ENCODE measurements around the gene MEIOSIN. TPM values are rescaled to one million over a fixed set of nuclear protein-coding genes. Genes with fewer than 3 reads are reported as not detected.

MEIOSIN gene
- total and polyA plus RNA-seq, 2 of the 4 experiments (the other 2 are of a cell fraction), result not detected

GRCh38 chr19:45773384-45773783 lies 40.1 kb downstream of the MEIOSIN start:
- in situ Hi-C loops (cut with MboI; ENCODE audit: low sequenced_read_pairs), result no loop called here

More at GRCh38 chr19:45773384-45773783, 40.1 kb downstream of the MEIOSIN start:
- dilution Hi-C loops (cut with HindIII; ENCODE audit: low sequenced_read_pairs, unreplicated experiment), result no loop called here
- no peaks in the 10 kb centered on the region; the same call in 1 of the 2 replicates for H3K9me1 ChIP-seq (ENCODE audit: insufficient read depth, low read length)
- DNase-seq (no peak), ATAC-seq (ENCODE audit: low read depth) (no peak)
- no peak overlapping the region for H2AK5ac ChIP-seq (ENCODE audit: low read depth, low read length)
- H4K8ac ChIP-seq (ENCODE audit: low read depth in 2 of 2, low read length in 2 of 2), result no peak overlapping the region
- no peak overlapping the region for H2BK20ac ChIP-seq (ENCODE audit: low read depth, low read length)
- H3K4me1 ChIP-seq (ENCODE audit: control insufficient read depth, insufficient read depth, low read length), result no peaks in the 10 kb centered on the region
- no peaks in the 10 kb centered on the region for H3K9me3 ChIP-seq (ENCODE audit: control insufficient read depth, insufficient read depth, low read length)
- peak overlapping the region; percentile 42 for H2AK9ac ChIP-seq (replicated peaks; ENCODE audit: low read depth, low read length, poor library complexity)
- POLR2A ChIA-PET (ENCODE audit: unreplicated experiment), result interaction anchor here (1.2 kb wide), 1 partner anchor 9 kb away, joined by 3 read pairs; the partner anchor contains the start of gene DMPK
- H2AFZ ChIP-seq (replicated peaks; ENCODE audit: low read length, poor library complexity), result no peak overlapping the region
- no peak overlapping the region for H3K18ac ChIP-seq (ENCODE audit: low read depth, low read length)
- H2BK15ac ChIP-seq (ENCODE audit: low read depth, low read length), result no peak overlapping the region
- no peaks in the 10 kb centered on the region for H3K27me3 ChIP-seq (ENCODE audit: control insufficient read depth, insufficient read depth, low read length)
- intact Hi-C loops (cut with micrococcal nuclease), result no loop called here
- no CpG with 5 or more reads among the region's 2 CpGs for WGBS, 2 experiments (ENCODE audit: extremely low coverage in 2 of 2, insufficient read length in 1 of 2)
- no peak overlapping the region for H4K5ac ChIP-seq (ENCODE audit: low read depth, low read length)
- peaks cover 31% of the 10 kb centered on the region for H3K36me3 ChIP-seq (ENCODE audit: control insufficient read depth, insufficient read depth, low read length)
- H3K27ac ChIP-seq (ENCODE audit: insufficient read depth, low read length), result no peak overlapping the region
- H3K4me3 ChIP-seq (ENCODE audit: insufficient read depth, low read depth, low read length), result no peak overlapping the region
- TF ChIP-seq, protein P1, sequence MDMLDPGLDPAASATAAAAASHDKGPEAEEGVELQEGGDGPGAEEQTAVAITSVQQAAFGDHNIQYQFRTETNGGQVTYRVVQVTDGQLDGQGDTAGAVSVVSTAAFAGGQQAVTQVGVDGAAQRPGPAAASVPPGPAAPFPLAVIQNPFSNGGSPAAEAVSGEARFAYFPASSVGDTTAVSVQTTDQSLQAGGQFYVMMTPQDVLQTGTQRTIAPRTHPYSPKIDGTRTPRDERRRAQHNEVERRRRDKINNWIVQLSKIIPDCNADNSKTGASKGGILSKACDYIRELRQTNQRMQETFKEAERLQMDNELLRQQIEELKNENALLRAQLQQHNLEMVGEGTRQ (IDR thresholded peaks at IDR 0.05; ENCODE audit: low read depth, low read length), result no peak
- TF ChIP-seq BHLHE40 (IDR thresholded peaks at IDR 0.05; ENCODE audit: low read depth, low read length) (no peak), POLR2A (IDR thresholded peaks at IDR 0.05; ENCODE audit: low read depth, low read length) (no peak), RFX5 (IDR thresholded peaks at IDR 0.05; ENCODE audit: low read depth, low read length) (no peak), NFE2L2 (IDR thresholded peaks at IDR 0.05; ENCODE audit: low read depth, low read length) (no peak), RAD21 (IDR thresholded peaks at IDR 0.05; ENCODE audit: low read length) (no peak), SMC3 (IDR thresholded peaks at IDR 0.05; ENCODE audit: low read depth, low read length) (no peak), RCOR1 (IDR thresholded peaks at IDR 0.05; ENCODE audit: insufficient replicate concordance, low read length) (no peak), CEBPB (IDR thresholded peaks at IDR 0.05; ENCODE audit: low read depth, low read length) (no peak), MAZ (IDR thresholded peaks at IDR 0.05; ENCODE audit: borderline replicate concordance, low read depth, low read length) (no peak), FOS (IDR thresholded peaks at IDR 0.05; ENCODE audit: low read depth, low read length) (no peak), MXI1 (IDR thresholded peaks at IDR 0.05; ENCODE audit: borderline replicate concordance, low read depth, low read length) (no peak), CHD1 (IDR thresholded peaks at IDR 0.05; ENCODE audit: low read depth, low read length) (no peak), MAFK (IDR thresholded peaks at IDR 0.05; ENCODE audit: low read depth, low read length) (no peak), ELK1 (IDR thresholded peaks at IDR 0.05; ENCODE audit: borderline replicate concordance, low read depth, low read length) (no peak)
- TF ChIP-seq, protein P2, sequence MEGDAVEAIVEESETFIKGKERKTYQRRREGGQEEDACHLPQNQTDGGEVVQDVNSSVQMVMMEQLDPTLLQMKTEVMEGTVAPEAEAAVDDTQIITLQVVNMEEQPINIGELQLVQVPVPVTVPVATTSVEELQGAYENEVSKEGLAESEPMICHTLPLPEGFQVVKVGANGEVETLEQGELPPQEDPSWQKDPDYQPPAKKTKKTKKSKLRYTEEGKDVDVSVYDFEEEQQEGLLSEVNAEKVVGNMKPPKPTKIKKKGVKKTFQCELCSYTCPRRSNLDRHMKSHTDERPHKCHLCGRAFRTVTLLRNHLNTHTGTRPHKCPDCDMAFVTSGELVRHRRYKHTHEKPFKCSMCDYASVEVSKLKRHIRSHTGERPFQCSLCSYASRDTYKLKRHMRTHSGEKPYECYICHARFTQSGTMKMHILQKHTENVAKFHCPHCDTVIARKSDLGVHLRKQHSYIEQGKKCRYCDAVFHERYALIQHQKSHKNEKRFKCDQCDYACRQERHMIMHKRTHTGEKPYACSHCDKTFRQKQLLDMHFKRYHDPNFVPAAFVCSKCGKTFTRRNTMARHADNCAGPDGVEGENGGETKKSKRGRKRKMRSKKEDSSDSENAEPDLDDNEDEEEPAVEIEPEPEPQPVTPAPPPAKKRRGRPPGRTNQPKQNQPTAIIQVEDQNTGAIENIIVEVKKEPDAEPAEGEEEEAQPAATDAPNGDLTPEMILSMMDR (conservative IDR thresholded peaks at IDR 0.05; ENCODE audit: low read depth, low read length), result no peak
- BruUV-seq (replicated peaks), result no TSS peak
- CTCF ChIA-PET, result interaction anchor here (0.6 kb wide), 1 partner anchor 29 kb away, joined by 6 read pairs; no protein-coding TSS in a partner anchor
- H3K4me2 ChIP-seq (ENCODE audit: low read depth, low read length), result no peak overlapping the region
- H3K14ac ChIP-seq (replicated peaks; ENCODE audit: low read depth, low read length), result no peak overlapping the region
- H4K20me1 ChIP-seq (ENCODE audit: insufficient read depth, low read length), result peaks cover 18% of the 10 kb centered on the region
- no peak overlapping the region for H3K56ac ChIP-seq (ENCODE audit: extremely low read depth, insufficient read depth, low read length)
- H3K79me1 ChIP-seq (ENCODE audit: low read depth in 1 of 2, low read length in 2 of 2), result peaks cover 4 to 14% of the 10 kb centered on the region in 2 experiments; a peak in 2 of 4 replicates
- no peak overlapping the region for H3K23ac ChIP-seq (ENCODE audit: low read depth, low read length)
- H4K91ac ChIP-seq (ENCODE audit: insufficient read depth, low read depth, low read length), result no peak overlapping the region
- no peak overlapping the region for H3K9ac ChIP-seq (ENCODE audit: low read depth, low read length)
- no peak overlapping the region for H2BK120ac ChIP-seq (ENCODE audit: low read depth, low read length)
- no peak overlapping the region for H2BK5ac ChIP-seq (ENCODE audit: low read depth, low read length, poor library complexity, severe bottlenecking)
- H3K4ac ChIP-seq (ENCODE audit: low read depth, low read length), result no peak overlapping the region
